TTC549 (cell line): ENCODE data around the gene UCN2.

Experiments used
- FAIRE-seq: peaks from 2 replicates; lab custom pipeline; 2012; peaks lifted over from hg19 to GRCh38; lab: Jason Lieb, UNC

UCN2 gene

GRCh38 chr3:48563382-48563918, at the start of gene UCN2:
UCN2 (minus strand) TSS chr3:48563781; CDS start chr3:48563124, 657 bp downstream.
- no peak for FAIRE-seq

GRCh38 chr3:48612309-48612708, 48.7 kb upstream of the UCN2 start:
- FAIRE-seq: no peak

DNA sequence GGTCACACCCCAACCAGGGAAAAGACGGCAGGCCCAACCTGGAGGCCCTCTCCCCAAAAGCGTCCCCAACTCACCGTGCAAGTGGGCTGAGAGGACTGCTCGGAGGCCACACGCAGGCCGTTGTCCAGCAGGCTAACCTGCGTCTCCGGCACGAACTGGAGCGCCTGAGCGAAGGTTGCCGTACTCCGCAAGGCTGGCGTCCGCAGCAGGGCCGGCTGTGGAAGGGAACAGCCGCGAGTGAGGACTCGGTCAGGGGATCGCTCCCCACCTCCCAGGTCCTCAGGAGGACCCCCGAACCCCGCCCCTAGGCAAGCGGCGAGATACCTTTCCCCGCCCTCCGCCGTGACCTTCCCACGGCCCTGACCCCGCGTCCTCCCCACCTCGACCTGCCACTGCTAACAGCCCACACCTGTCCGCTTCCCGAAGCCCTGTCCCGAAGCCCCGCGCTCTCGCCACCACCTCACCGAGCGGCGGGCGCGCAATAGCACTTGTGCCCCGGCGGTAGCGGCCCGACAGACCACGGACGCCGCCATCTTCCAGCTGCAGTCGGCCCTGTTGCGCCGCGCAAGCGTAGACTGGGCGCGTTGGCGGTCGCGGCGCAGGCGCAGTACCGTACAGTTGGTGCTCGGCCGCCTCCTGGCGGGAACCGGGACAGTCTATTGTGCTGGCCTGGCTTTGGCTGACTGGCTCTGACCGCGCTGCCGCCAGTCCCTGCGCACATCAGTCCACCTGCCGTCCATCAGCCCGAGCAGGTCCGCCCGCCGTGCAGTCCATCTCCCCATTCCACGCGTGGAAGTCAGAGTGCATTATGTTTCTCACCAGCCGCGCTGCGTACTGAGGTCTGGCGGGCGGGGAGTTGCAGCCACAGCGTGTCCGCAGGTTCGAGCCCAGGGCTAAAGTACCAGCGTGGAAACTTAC, 45.8 kb upstream of the UCN2 start, which contains the start of gene UQCRC1:
TSS of gene UQCRC1 (minus strand) at position 559 of the 918 bp plus-strand sequence. CDS start at position 533, 26 bp downstream.
- FAIRE-seq: no peak

GRCh38 chr3:48607519-48607918, 43.9 kb upstream of the UCN2 start:
- FAIRE-seq: no peak

DNA sequence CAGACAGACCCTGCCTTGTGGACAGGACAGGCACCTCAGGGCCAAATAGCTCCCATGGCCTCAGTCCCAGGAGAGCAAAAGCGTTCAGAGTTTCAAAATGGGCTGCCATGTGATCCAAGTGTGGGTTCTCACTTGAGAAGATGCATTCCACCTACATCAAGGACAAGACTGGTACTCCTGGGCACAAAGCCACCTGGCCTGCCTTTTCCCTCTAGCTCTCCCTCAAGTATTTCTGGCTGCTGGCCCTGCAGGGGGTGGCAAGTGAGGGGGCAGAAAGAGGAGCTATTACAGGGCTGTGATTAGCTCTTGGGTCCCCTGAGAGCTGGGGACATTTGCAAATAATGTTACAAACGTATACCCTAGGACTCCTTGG, 38.0 kb upstream of the UCN2 start:
- FAIRE-seq: no peak

DNA sequence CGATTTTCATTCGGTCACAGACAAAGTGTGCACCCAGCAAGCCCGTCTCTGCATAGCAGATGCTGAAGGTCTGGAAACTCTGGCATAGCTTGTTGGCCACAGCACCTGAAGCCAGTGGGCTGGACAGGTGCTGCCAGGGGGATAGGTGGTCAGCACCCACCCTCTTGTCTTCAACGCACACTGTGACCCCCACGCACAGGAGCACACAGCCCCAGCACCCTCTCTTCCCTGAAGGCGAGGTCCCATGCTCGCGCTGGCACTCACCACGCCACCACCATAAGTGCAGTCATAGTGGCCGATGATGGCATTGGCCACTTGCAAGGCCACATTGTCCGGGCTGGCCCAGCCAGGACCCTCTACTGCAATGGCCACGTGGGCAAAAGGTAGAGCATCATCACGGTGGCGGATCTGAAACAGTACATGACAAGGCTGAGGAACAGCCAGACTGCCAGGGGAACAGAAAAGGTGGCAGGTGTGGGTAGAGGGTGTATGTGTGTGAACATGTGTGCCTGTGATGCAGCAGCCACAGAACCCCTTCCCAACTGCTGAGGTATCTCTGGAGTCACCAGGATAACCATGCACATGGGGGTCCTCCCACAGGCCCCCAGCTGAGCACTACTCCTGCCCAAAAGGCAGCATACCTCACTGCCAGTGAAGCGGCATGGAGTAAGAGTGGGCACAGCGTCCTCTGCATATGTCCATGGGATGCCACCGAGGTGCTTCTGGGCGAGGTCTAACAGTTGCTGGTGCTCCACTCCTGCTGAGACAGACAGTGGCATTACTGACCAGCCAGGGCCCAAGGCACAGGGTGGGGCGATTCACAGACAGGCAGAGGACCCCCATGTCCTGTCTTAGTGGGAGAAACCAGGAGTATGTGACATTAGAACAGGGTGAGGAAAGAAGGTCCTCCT, 37.4 kb upstream of the UCN2 start:
- FAIRE-seq: no peak

DNA sequence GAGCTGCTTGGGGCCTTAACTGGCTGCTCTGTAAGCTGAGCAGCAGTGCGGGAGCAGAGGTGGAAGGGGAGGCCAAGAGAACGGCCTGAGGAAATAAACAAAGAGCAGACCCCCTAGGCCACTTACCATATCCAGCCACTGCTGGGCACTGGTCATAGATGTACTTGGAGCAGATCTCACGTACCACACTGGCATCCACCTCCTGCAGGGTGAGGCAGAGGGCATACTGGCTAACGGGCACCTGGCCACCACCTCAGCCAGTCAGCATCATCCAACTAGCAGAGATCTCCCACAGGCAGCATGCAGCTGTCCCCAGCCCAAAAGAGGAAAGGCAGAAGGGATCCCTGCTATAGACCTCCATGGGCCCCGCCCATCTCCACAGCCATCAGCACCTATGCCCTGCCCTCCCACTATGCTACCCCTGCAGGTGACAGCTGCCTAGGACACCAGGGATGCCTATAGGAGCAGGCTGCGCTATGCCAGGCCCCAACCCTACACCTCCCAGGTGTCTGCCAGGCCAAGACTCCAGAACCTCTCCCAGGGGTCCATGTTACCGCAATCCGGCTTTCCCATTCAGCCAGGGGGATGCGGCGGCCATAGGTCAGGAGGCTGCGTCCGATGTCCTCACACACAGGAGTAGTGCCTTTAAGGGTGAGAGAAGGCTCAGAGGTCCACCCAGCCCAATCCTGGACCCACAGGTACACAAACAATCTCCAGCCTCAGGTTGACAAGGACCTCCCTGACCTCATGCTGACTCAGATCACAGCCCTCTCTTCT, 36.1 kb upstream of the UCN2 start:
- FAIRE-seq: no peak

DNA sequence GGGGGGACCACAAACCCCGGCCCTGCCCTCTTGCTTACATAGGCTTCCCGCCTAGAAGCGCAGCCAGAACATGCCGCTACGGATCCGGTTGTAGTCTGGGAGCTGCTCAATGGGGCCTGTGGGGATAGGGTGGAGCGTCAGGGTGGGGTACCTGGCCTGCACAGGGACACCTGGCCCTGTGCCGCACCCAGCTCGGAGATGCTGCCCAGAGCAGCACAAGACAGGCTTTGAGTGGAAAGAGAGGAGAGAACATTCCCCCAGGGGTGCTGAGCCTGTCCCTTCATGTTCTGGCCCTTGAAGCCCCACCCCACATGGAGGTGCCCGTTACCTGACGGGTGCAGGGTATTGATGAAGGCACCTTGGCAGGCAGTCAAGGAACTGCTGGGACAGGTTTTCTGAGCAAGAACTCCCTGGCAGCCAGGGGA, 35.5 kb upstream of the UCN2 start:
- FAIRE-seq: no peak

GRCh38 chr3:48598323-48599076, 34.9 kb upstream of the UCN2 start:
- no peak for FAIRE-seq

DNA sequence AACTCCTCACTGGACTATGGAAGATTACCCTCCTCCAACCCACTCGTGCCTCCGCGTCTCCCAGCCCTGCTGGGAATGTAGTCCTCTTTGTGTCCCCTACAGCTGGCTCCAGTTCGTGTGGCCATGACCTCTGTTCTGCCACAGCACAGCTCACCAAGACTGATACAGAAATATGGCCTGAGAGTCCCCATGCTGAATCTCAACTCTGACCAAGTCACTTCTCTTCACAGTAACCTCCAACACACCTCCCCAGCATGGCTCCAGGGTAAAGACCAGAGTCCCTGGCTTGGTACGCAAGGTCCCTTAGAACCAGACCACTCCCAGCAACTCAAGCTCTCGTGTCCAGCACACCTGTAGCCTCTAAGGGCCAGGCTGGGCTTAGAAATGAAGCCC, 33.8 kb upstream of the UCN2 start:
- no peak for FAIRE-seq

GRCh38 chr3:48596676-48597407, 33.3 kb upstream of the UCN2 start:
- no peak for FAIRE-seq

DNA sequence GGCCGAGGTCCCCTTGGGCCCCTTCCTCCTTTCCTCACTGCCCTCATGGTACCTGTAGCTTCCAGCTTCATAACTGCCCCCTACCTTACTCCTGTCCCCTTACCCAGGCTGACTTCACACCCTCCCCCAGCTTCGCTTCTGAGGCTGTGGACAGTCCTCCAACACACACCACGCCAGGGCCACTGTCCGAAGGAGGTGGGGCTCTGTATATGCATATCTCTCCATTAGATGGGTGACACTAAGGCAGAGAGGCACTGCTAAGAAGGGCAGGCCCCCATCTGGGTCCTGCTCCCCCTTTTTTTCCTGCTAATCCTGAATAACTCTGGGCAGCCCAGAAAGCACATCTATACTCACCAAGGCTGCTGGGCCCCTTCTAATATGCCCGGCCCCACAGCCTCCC, 32.6 kb upstream of the UCN2 start:
- no peak for FAIRE-seq

- no peak for FAIRE-seq
These were observed 32.0 kb upstream of the UCN2 start for GRCh38 chr3:48595526-48596121.

DNA sequence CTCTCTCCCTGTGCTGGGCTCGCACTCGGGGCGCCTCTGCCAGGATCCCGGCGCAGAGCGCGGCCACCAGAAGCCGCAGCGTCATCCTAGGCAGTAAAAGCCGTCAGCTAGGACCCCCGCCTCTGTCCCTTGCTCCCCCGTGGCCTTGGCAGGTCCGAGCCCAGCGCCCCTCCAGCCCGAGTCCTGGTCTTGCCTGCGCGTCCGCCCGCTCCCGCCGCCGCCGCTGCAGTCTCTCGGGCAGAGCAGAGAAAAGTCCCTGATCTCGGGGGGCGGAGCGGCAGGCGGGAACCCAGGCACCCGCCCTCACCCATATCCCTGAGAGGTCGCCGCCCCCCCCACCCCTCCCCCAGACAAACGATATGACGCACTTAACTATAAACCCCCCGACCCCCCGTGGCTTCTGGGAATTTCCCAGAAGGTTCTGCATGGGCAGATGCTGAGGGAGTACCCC, 31.5 kb upstream of the UCN2 start, which contains the start of gene COL7A1:
TSS of gene COL7A1 (minus strand) at position 255 of the 451 bp plus-strand sequence. CDS start at position 85, 170 bp downstream.
- FAIRE-seq: no peak

GRCh38 chr3:48594417-48595049, 31.0 kb upstream of the UCN2 start:
- FAIRE-seq: no peak

DNA sequence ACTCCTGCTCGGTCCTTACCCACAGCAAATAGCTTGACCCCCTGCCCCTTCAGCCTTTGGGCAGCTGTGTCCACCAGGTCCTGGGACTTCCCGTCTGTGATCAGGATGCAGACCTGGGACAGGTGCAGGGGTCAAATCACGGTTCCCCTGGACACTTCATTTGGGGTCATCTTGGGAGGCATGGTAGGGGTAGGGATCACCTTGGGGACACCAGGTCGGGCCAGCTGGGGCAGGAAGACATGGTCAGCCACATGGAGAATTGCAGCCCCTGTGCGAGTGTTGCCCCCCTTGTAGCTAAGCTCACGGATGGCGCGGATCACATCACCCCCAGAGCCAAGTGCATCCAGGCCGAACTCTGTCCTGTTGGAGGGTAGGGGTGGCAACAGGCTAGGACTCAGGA, 29.8 kb upstream of the UCN2 start:
- no peak for FAIRE-seq

- FAIRE-seq: no peak
These were observed 29.0 kb upstream of the UCN2 start for GRCh38 chr3:48592519-48593087.

- FAIRE-seq: no peak
These were observed 28.4 kb upstream of the UCN2 start for GRCh38 chr3:48591886-48592518.
